Neuronal stem cell (in vitro differentiated cells): ENCODE results near the gene MIPEP.

Source experiments
- DNase-seq: peaks from one replicate; pipeline ENCODE4 v3.0.0-alpha.2; 2013; ENCODE audit warnings: low spot score
- H2AFZ ChIP-seq: one replicate; pipeline ENCODE4 v1.6.1; 2013; ENCODE audit warnings: mild to moderate bottlenecking, low read length, inconsistent platforms
- H2AK5ac ChIP-seq: 2 replicates; pipeline ENCODE4 v1.6.1; 2013; ENCODE audit warnings: low read depth, mild to moderate bottlenecking, inconsistent platforms, low read length, moderate library complexity, mixed read lengths
- H2BK120ac ChIP-seq: 2 replicates; pipeline ENCODE4 v1.6.1; 2013; ENCODE audit warnings: low read depth, mild to moderate bottlenecking, inconsistent platforms, low read length, moderate library complexity, mixed read lengths
- H2BK12ac ChIP-seq: one replicate; pipeline ENCODE4 v1.6.1; 2013; ENCODE audit warnings: low read length, inconsistent platforms
- H2BK15ac ChIP-seq: 2 replicates; pipeline ENCODE4 v1.6.1; 2013; ENCODE audit warnings: mild to moderate bottlenecking, low read length, inconsistent platforms, mixed read lengths
- H2BK5ac ChIP-seq: one replicate; pipeline ENCODE4 v1.6.1; 2013; ENCODE audit warnings: inconsistent platforms, mild to moderate bottlenecking, low read length, moderate library complexity
- H3K14ac ChIP-seq: one replicate; pipeline ENCODE4 v1.6.1; 2013; ENCODE audit warnings: low read length, inconsistent platforms
- H3K18ac ChIP-seq: 2 replicates; pipeline ENCODE4 v1.6.1; 2013; ENCODE audit warnings: low read length, inconsistent platforms
- H3K23ac ChIP-seq: 2 replicates; pipeline ENCODE4 v1.6.1; 2013; ENCODE audit warnings: low read depth, mild to moderate bottlenecking, mixed read lengths, low read length, inconsistent platforms; ENCODE audit not compliant: poor library complexity
- H3K27ac ChIP-seq: replicated peaks from 3 replicates; pipeline ENCODE4 v1.5.1; 2013; ENCODE audit warnings: low read length, inconsistent platforms
- H3K27me3 ChIP-seq, 3 experiments: 2 replicates each; pipeline ENCODE4 v1.6.1; 2013; ENCODE audit warnings: low read length in 3 of 3, mild to moderate bottlenecking in 2 of 3, inconsistent platforms in 1 of 3, low read depth in 1 of 3, mixed read lengths in 1 of 3, moderate library complexity in 1 of 3; ENCODE audit not compliant: control insufficient read depth in 3 of 3, insufficient read depth in 3 of 3
- H3K36me3 ChIP-seq, 2 donors: replicated peaks in 1 of 2; 2 replicates each; pipeline ENCODE4 v1.6.1; 2013; ENCODE audit warnings: low read length in 2 of 2; ENCODE audit not compliant: control insufficient read depth in 2 of 2, insufficient read depth in 2 of 2
- H3K4ac ChIP-seq: 2 replicates; pipeline ENCODE4 v1.6.1; 2013; ENCODE audit warnings: inconsistent platforms, mild to moderate bottlenecking, low read length, moderate library complexity
- H3K4me1 ChIP-seq, 2 donors: 1 replicate in 1 of 2; 2 replicates in 1 of 2; pipeline ENCODE4 v1.6.1; 2013; ENCODE audit warnings: low read length in 2 of 2, low read depth in 1 of 2; ENCODE audit not compliant: control insufficient read depth in 2 of 2, insufficient read depth in 1 of 2
- H3K4me2 ChIP-seq: one replicate; pipeline ENCODE4 v1.6.1; 2013; ENCODE audit warnings: mild to moderate bottlenecking, low read length, inconsistent platforms; ENCODE audit not compliant: insufficient read depth, poor library complexity, severe bottlenecking
- H3K4me3 ChIP-seq, 2 donors: 2 replicates each; pipeline ENCODE4 v1.5.1; 2013; ENCODE audit warnings: low read length in 2 of 2, mild to moderate bottlenecking in 2 of 2, inconsistent platforms in 1 of 2, moderate library complexity in 1 of 2
- H3K79me1 ChIP-seq: one replicate; pipeline ENCODE4 v1.6.1; 2013; ENCODE audit warnings: low read depth, mild to moderate bottlenecking, inconsistent platforms, low read length, moderate library complexity
- H3K9ac ChIP-seq: one replicate; pipeline ENCODE4 v1.6.1; 2013; ENCODE audit warnings: mild to moderate bottlenecking, low read depth, low read length, inconsistent platforms; ENCODE audit not compliant: poor library complexity
- H3K9me3 ChIP-seq, 2 donors: replicated peaks in 1 of 2; 2 replicates each; pipeline versions ENCODE3 to v1.6.1; 2013; ENCODE audit warnings: low read length in 2 of 2, mild to moderate bottlenecking in 2 of 2, inconsistent platforms in 1 of 2, low read depth in 1 of 2, mixed read lengths in 1 of 2, moderate library complexity in 1 of 2; ENCODE audit not compliant: control insufficient read depth in 2 of 2, insufficient read depth in 1 of 2
- H4K8ac ChIP-seq: one replicate; pipeline ENCODE4 v1.6.1; 2013; ENCODE audit warnings: low read depth, mild to moderate bottlenecking, inconsistent platforms, low read length, moderate library complexity
- H4K91ac ChIP-seq: one replicate; pipeline ENCODE4 v1.6.1; 2013; ENCODE audit warnings: low read length, low read depth, mild to moderate bottlenecking, inconsistent platforms; ENCODE audit not compliant: poor library complexity
- WGBS, 2 donors: extraction: QIAGEN DNeasy Blood & Tissue Kit; methylation state at CpG; one replicate each; pipeline ENCODE4 v1.1.7; 2013; ENCODE audit warnings: missing lambda C conversion rate in 2 of 2, mixed read lengths in 1 of 2; ENCODE audit not compliant: insufficient read length in 2 of 2, insufficient replicate concordance in 1 of 2; ENCODE audit errors: extremely low coverage in 2 of 2; 5-methylcytosine and 5-hydroxymethylcytosine counted together

MIPEP gene

DNA sequence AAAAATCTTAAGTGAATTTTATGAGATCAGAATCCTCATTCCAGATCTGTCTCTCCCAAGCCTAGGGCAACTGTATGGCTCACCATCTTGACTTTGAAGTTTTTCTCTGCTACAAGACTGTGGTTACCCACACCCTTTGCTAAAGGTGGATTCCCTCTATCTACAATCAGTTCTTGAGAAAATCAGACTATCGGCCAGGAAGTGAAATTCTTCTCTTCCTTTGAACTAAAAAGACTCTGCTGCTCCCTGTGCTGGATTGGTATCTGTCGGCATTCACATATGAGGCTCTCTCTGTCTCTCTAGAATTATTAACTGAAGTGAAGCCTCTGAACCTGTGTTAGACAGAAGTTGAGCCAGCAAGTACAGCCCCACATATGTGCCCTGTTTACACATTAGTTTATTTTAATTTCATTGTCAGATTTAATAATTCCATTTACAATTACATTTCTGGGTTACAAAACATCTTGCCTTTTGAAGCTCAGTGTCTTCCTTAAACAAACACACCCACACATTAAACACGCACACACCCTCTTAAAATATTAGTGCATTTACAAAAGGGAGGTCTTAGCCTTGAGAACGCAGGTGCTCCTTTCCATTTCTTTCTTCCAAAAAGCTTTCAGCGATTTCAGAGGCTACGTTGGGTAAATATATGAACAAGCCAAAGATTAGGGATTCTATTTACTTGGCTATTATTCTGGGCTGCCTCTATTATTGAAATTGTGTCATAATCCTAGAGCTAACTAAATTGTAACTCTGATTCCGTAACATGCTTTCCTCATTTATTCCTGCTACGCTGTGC, 145.7 kb downstream of the MIPEP start:
- H3K79me1 ChIP-seq: no peaks in the 10 kb centered on the region
- H3K4me1 ChIP-seq: no peaks in the 10 kb centered on the region
- no peak overlapping the region for H3K4ac ChIP-seq
- no peak overlapping the region for H3K4me2 ChIP-seq
- no peak overlapping the region for H2AK5ac ChIP-seq
- no peaks in the 10 kb centered on the region for H3K36me3 ChIP-seq
- no CpG with 5 or more reads among the region's 8 CpGs for WGBS, 2 donors
- H3K23ac ChIP-seq: no peak overlapping the region
- H3K18ac ChIP-seq: no peak overlapping the region
- H2BK15ac ChIP-seq: no peak overlapping the region
- no peaks in the 10 kb centered on the region for H3K27me3 ChIP-seq
- no peak overlapping the region for H2BK5ac ChIP-seq
- no peak overlapping the region for H4K91ac ChIP-seq
- H2BK12ac ChIP-seq: no peak overlapping the region
- H3K14ac ChIP-seq: no peak overlapping the region
- DNase-seq: no peak
- no peak overlapping the region for H2AFZ ChIP-seq
- H3K27ac ChIP-seq: no peak overlapping the region
- H3K9ac ChIP-seq: no peak overlapping the region
- no peaks in the 10 kb centered on the region for H3K9me3 ChIP-seq
- H2BK120ac ChIP-seq: no peak overlapping the region
- no peak overlapping the region for H4K8ac ChIP-seq
- no peak overlapping the region for H3K4me3 ChIP-seq

GRCh38 chr13:23741879-23742510, 147.2 kb downstream of the MIPEP start:
- DNase-seq: peak; percentile 23
- no peaks in the 10 kb centered on the region for H3K36me3 ChIP-seq
- H3K27me3 ChIP-seq: no peaks in the 10 kb centered on the region

GRCh38 chr13:23740002-23740401, 149.2 kb downstream of the MIPEP start:
- H3K4me3 ChIP-seq: no peak overlapping the region
- H2AK5ac ChIP-seq: no peak overlapping the region
- no peaks in the 10 kb centered on the region for H3K27me3 ChIP-seq
- no peaks in the 10 kb centered on the region for H3K4me1 ChIP-seq
- H2BK12ac ChIP-seq: no peak overlapping the region
- DNase-seq: no peak
- H3K27ac ChIP-seq: no peak overlapping the region
- no peak overlapping the region for H3K4ac ChIP-seq
- H2BK120ac ChIP-seq: no peak overlapping the region
- H3K18ac ChIP-seq: no peak overlapping the region
- no peak overlapping the region for H3K23ac ChIP-seq
- H3K9me3 ChIP-seq: no peaks in the 10 kb centered on the region
- no peaks in the 10 kb centered on the region for H3K36me3 ChIP-seq
- no peak overlapping the region for H3K4me2 ChIP-seq
- H2BK5ac ChIP-seq: no peak overlapping the region
- H4K8ac ChIP-seq: no peak overlapping the region
- no peak overlapping the region for H4K91ac ChIP-seq
- H2BK15ac ChIP-seq: no peak overlapping the region
- no CpG with 5 or more reads among the region's 4 CpGs for WGBS, 2 donors
- no peak overlapping the region for H3K9ac ChIP-seq
- H2AFZ ChIP-seq: no peak overlapping the region
- no peaks in the 10 kb centered on the region for H3K79me1 ChIP-seq
- no peak overlapping the region for H3K14ac ChIP-seq

More at GRCh38 chr13:23741879-23742510, 147.2 kb downstream of the MIPEP start:
- no peak overlapping the region for H2AK5ac ChIP-seq
- no peaks in the 10 kb centered on the region for H3K79me1 ChIP-seq
- no peak overlapping the region for H4K8ac ChIP-seq
- no peak overlapping the region for H4K91ac ChIP-seq
- no peak overlapping the region for H3K4ac ChIP-seq
- H3K9ac ChIP-seq: no peak overlapping the region
- no peak overlapping the region for H2BK12ac ChIP-seq
- no peak overlapping the region for H3K18ac ChIP-seq
- no peak overlapping the region for H3K4me3 ChIP-seq
- H2BK5ac ChIP-seq: no peak overlapping the region
- no peak overlapping the region for H3K23ac ChIP-seq
- no peak overlapping the region for H2BK120ac ChIP-seq
- H2AFZ ChIP-seq: no peak overlapping the region
- H2BK15ac ChIP-seq: no peak overlapping the region
- H3K4me2 ChIP-seq: no peak overlapping the region
- H3K4me1 ChIP-seq: no peaks in the 10 kb centered on the region
- H3K14ac ChIP-seq: no peak overlapping the region
- WGBS, 2 donors: no CpG with 5 or more reads among the region's 4 CpGs
- H3K27ac ChIP-seq: no peak overlapping the region
- no peaks in the 10 kb centered on the region for H3K9me3 ChIP-seq

- Histone ChIP-seq H3K36me3 (no peaks in the 10 kb centered on the region), H3K4ac (no peak overlapping the region), H4K8ac (no peak overlapping the region), H2BK12ac (no peak overlapping the region), H2AK5ac (no peak overlapping the region), H3K14ac (no peak overlapping the region), H3K27ac (no peak overlapping the region), H4K91ac (no peak overlapping the region), H3K9me3 (no peaks in the 10 kb centered on the region), H2AFZ (no peak overlapping the region), H2BK120ac (no peak overlapping the region), H3K9ac (no peak overlapping the region), H3K23ac (no peak overlapping the region), H3K18ac (no peak overlapping the region), H3K79me1 (no peaks in the 10 kb centered on the region), H3K27me3 (no peaks in the 10 kb centered on the region), H3K4me3 (no peak overlapping the region), H2BK15ac (no peak overlapping the region), H3K4me1 (no peaks in the 10 kb centered on the region), H2BK5ac (no peak overlapping the region), H3K4me2 (no peak overlapping the region)
- WGBS, 2 donors: no CpG with 5 or more reads among the region's 3 CpGs
- DNase-seq: no peak
Measured at GRCh38 chr13:23739596-23739995, 149.6 kb downstream of the MIPEP start.
